ENCODE measurements around the gene LRRC27.

GRCh38 chr10:132404911-132405462 is 73.0 kb downstream of the LRRC27 start:
- no peak for TF ChIP-seq ESRRG (CRISPR knock-in tag; IDR thresholded peaks at IDR 0.05)
- TF ChIP-seq ZNF70 (CRISPR knock-in tag; IDR thresholded peaks at IDR 0.05), result no peak
- TF ChIP-seq BACH2 (CRISPR knock-in tag; IDR thresholded peaks at IDR 0.05; ENCODE audit: borderline replicate concordance), result no peak
- TF ChIP-seq, protein P1, sequence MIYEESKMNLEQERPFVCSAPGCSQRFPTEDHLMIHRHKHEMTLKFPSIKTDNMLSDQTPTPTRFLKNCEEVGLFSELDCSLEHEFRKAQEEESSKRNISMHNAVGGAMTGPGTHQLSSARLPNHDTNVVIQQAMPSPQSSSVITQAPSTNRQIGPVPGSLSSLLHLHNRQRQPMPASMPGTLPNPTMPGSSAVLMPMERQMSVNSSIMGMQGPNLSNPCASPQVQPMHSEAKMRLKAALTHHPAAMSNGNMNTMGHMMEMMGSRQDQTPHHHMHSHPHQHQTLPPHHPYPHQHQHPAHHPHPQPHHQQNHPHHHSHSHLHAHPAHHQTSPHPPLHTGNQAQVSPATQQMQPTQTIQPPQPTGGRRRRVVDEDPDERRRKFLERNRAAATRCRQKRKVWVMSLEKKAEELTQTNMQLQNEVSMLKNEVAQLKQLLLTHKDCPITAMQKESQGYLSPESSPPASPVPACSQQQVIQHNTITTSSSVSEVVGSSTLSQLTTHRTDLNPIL (CRISPR knock-in tag; IDR thresholded peaks at IDR 0.05; ENCODE audit: low read depth), result no peak
- TF ChIP-seq ZC3H10 (CRISPR knock-in tag; IDR thresholded peaks at IDR 0.05), result no peak
- TF ChIP-seq, protein P2, sequence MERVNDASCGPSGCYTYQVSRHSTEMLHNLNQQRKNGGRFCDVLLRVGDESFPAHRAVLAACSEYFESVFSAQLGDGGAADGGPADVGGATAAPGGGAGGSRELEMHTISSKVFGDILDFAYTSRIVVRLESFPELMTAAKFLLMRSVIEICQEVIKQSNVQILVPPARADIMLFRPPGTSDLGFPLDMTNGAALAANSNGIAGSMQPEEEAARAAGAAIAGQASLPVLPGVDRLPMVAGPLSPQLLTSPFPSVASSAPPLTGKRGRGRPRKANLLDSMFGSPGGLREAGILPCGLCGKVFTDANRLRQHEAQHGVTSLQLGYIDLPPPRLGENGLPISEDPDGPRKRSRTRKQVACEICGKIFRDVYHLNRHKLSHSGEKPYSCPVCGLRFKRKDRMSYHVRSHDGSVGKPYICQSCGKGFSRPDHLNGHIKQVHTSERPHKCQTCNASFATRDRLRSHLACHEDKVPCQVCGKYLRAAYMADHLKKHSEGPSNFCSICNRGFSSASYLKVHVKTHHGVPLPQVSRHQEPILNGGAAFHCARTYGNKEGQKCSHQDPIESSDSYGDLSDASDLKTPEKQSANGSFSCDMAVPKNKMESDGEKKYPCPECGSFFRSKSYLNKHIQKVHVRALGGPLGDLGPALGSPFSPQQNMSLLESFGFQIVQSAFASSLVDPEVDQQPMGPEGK (CRISPR knock-in tag; IDR thresholded peaks at IDR 0.05; ENCODE audit: borderline replicate concordance), result no peak
- no peak for TF ChIP-seq TOX (CRISPR knock-in tag; IDR thresholded peaks at IDR 0.05; ENCODE audit: borderline replicate concordance)
- TF ChIP-seq RARB (CRISPR knock-in tag; IDR thresholded peaks at IDR 0.05), result no peak
